CD4-positive, alpha-beta T cell treated with Interleukin-17A for 4 hours (primary cell): ENCODE measurements around the gene LIME1.
"Not testable (repeated sequence)": the region's sequence is repeated elsewhere in the genome, so short reads cannot be mapped to it uniquely, and the experiment has no call there.

Source experiments
- DNase-seq: peaks from one replicate; pipeline ENCODE4 v3.0.0-alpha.2; 2020; ENCODE audit warnings: mixed read lengths

Gene LIME1

DNA sequence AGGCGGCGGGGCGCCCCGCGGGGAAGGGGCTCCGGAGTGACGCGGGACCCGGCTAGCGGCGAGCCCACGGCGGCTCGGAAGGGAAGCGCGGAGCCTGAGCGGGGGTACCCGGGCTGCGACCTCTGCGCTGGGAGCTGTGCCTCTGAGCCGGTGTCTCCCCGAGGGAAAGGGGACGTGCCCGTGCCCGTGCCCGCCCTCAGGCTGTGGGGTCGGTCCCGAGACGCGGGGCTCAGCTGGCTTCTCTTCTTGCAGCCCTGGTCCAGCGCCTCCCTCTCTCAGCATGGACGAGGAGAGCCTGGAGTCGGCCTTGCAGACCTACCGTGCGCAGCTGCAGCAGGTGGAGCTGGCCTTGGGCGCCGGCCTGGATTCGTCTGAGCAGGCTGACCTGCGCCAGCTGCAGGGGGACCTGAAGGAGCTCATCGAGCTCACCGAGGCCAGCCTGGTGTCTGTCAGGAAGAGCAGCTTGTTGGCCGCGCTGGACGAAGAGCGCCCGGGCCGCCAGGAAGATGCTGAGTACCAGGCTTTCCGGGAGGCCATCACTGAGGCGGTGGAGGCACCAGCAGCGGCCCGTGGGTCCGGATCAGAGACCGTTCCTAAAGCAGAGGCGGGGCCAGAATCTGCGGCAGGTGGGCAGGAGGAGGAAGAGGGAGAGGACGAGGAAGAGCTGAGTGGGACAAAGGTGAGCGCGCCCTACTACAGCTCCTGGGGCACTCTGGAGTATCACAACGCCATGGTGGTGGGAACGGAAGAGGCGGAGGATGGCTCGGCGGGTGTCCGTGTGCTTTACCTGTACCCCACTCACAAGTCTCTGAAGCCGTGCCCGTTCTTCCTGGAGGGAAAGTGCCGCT is 27.9 kb upstream of the LIME1 start:
- DNase-seq, result no peak

DNA sequence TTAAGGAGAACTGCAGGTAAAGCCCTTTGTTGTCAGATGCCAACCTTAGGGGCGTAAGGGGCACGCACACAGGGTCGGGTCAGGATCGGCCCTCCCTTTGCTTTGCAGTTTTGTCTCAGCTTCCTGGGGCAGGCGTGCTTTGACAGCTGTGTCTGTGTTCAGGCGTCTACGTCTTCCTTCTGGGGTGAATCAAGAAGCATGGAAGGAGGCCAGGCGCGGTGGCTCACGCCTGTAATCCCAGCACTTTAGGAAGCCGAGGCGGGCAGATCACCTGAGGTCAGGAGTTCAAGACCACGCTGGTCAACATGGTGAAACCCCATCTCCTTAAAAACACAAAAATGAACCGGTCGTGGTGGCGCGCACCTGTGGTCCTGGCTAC is 27.3 kb upstream of the LIME1 start:
- no peak for DNase-seq

DNA sequence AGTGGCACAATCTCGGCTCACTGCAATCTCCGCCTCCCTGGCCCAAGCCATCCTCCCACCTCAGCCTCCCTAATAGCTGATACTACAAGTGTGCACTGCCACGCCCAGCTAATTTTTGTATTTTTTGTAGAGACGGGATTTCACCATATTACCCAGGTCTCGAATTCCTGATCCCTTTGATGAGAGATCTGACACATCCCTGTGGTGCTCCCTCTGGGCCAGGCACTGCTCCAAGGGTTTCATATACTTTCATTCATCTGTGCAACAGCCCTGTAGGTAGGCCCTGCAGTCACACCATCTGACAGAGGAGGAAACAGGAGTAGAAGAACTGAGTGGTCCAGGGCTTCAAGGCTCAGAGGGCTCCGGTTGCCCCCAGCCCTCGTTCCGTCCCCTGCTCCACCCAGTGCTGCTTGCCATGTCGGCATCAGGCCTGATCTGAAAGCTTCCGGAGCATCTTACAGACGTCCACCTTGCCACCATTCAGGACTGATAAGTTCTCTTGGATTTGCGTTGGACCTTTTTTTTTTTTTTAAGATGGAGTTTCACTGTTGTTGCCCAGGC is 25.3 kb upstream of the LIME1 start:
- no peak for DNase-seq

GRCh38 chr20:63712191-63712590 is 24.3 kb upstream of the LIME1 start:
- DNase-seq, result no peak

GRCh38 chr20:63714858-63715257 is 21.6 kb upstream of the LIME1 start:
- DNase-seq, result no peak

- no peak for DNase-seq
Measured at GRCh38 chr20:63718996-63719395, 17.5 kb upstream of the LIME1 start.

GRCh38 chr20:63722967-63723622 is 13.4 kb upstream of the LIME1 start:
- DNase-seq, result not testable (repeated sequence)

DNA sequence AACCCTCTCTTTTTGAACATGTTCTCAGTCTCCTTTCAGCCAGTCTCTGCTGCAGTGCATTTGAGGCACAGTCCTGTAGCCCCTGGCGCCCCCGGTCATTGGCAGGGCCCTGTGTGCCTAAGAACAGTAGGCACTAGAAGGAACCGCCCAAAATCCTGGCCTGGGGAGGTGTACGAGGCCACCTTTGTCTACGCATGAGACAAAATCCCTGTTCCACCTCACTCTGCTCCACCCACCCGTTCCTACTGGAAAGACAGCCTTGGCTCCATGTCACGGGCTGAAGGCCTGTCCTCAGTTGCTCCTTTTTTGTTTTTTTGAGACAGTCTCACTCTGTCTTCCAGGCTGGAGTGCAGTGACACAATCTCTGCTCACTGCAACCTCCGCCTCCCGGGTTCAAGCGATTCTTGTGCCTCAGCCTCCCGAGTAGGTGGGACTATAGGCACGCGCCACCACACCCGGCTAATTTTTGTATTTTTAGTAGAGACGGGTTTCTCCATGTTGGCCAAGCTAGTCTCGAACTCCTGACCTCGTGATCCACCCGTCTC is 6.2 kb upstream of the LIME1 start:
- DNase-seq, result peak; percentile 4

GRCh38 chr20:63731410-63731809 is 5.1 kb upstream of the LIME1 start:
- DNase-seq, result no peak

- no peak for DNase-seq
Measured at GRCh38 chr20:63732118-63733095, 4.1 kb upstream of the LIME1 start.

DNA sequence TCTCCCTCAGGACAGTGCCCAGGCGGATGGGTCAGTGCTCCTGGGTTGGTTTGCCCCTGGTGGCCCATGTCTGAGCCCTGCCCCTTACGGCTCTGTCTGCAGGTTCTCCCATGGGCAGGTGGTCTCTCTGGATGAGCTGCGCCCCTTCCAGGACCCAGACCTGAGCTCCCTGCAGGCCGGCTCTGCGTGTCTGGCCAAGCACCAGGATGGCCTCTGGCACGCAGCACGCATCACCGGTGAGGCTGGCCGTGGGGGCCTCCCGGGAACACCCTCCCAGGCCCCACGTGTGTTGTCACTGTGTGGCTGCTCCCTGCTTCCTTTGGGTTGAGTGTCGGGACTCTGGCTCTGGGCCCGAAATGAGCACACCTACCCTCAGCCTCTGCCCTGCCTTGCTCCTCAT is 3.3 kb upstream of the LIME1 start:
- no peak for DNase-seq

DNA sequence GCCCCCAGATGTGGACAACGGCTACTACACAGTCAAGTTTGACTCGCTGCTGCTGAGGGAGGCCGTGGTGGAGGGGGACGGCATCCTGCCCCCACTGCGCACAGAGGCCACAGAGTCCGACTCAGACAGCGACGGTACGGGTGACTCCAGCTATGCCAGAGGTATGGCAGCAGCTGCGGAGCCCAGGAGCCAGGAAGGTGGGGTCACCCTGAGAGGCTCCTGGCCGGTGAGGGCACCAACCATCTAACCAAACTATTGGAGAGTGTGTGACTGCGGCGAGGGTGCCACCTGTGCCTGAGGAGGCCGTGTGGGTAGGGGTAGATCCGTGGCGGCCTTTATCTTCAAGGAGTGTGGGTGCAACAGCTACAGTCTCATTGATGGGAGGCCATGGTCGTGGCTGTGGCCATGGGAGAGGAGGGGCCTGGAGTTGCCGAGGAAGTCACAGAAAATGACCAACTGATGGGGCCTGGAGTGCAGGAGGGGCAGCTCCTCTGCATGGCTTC is 2.8 kb upstream of the LIME1 start:
- DNase-seq, result no peak

DNA sequence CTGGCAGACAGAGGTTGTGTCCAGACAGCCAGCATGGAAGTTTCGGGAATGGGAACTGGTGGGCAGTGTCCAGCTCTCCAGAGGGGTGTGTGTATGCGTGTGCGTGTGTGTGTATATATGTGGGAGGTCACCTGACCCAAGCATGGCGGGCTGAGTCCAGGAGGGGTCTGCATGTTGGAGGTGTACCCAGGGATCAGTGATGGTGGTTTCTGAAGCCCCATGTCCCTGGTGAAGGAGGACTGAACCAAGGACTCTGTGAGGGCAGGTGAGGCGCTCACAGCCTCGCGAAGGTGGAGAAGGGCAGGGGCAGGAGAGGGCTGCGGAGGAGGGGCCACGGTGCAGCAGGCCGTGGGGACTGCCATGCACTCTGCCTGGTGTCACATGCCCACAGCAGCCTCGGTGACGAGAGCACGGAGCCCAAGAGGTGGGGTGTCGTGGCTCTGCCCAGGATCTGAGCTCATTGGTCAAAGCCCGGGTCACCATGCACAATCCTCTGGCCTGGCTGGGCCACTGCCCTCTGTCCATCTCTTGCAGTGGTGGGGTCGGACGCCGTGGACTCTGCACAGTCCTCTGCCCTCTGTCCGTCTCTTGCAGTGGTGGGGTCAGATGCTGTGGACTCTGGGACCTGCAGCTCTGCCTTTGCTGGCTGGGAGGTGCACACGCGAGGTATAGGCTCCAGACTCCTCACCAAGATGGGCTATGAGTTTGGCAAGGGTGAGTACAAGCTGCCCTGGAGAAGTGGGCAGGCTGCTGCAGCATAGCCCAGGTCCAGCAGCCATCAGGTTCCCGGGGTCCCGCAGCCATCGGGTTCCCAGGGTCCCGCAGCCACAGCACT is 2.1 kb upstream of the LIME1 start:
- DNase-seq, result no peak

DNA sequence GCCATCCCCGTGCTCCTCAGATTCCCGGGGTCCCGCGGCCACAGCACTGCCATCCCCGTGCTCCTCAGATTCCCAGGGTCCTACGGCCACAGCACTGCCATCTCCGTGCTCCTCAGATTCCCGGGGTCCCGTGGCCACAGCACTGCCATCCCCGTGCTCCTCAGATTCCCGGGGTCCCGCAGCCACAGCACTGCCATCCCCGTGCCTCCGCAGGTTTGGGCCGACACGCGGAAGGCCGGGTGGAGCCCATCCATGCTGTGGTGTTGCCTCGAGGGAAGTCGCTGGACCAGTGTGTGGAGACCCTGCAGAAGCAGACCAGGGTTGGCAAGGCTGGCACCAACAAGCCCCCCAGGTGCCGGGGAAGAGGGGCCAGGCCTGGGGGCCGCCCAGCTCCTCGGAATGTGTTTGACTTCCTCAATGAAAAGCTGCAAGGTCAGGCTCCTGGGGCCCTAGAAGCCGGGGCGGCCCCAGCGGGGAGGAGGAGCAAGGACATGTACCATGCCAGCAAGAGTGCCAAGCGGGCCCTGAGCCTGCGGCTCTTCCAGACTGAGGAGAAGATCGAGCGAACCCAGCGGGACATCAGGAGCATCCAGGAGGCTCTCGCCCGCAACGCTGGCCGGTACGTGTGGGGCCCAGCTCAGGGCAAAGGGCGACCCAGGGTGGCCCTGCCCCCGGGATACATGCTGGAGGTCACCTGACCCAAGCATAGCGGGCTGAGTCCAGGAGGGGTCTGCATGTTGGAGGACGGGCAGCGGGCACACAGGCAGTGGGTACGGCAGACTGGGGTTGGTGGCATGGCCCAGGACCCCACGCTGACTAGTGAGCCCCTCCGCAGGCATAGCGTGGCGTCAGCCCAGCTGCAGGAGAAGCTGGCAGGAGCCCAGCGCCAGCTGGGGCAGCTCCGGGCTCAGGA is 1.3 kb upstream of the LIME1 start:
- no peak for DNase-seq

DNA sequence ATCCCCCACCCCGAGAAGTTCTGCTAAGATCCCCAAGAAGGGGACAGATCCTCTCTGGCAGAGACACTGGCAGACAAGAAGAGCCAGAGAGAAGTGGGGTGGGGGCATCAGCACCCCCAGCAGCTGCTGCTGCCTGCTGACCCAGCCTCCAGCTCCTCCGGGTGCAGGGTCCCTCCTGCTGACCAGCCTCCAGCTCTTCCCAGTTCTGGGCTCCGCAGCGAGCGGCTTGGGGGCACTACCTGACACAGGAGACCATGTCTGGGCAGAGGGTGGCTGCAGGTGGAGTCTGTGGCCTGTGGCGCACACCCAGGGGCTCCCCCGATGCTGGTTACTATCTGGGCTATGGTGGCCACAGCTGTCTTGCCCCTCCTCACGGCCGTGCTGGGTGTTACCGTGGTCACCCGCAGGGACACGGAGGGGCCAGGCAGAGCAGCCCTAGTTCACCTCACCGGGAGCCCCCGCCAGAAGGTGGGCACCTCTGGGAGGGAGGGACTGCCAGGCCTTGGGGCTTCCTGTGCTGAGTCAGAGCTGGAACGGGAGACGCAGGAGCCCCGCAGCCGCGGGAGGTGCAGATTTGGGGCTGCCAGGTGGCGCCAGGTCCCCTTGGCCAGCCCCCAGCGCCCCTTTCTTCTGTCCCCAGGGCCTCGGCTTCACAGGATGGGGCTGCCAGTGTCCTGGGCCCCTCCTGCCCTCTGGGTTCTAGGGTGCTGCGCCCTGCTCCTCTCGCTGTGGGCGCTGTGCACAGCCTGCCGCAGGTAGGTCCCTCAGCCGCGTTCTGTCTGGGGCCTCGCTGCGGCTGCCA is 630 bp downstream of the LIME1 start:
- DNase-seq, result peak; percentile 77

GRCh38 chr20:63737695-63737944 is 1.2 kb downstream of the LIME1 start:
- no peak for DNase-seq

DNA sequence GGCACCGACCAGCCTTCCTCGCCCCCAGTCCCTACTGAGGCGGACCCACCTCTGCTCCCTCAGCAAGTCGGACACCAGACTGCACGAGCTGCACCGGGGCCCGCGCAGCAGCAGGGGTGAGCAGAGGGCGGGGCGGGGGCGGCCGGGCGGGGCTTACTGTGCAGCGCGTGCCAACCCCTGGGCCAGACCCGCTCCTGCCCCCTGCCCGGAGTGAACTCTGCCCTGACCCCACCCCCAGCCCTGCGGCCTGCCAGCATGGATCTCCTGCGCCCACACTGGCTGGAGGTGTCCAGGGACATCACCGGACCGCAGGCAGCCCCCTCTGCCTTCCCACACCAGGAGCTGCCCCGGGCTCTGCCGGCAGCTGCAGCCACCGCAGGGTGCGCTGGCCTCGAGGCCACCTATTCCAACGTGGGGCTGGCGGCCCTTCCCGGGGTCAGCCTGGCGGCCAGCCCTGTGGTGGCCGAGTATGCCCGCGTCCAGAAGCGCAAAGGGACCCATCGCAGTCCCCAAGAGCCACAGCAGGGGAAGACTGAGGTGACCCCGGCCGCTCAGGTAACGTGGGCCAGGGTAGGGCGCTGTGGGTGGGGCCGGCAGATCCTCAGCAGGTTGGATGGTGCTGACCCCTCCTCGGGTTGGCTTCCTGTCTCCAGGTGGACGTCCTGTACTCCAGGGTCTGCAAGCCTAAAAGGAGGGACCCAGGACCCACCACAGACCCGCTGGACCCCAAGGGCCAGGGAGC is 1.7 kb downstream of the LIME1 start:
- peak; percentile 73 for DNase-seq

- DNase-seq, result peak; percentile 50
Measured at GRCh38 chr20:63738687-63739129, 2.2 kb downstream of the LIME1 start.
